Rectal smooth muscle tissue (tissue), 1 donor: Measurements from ENCODE around the gene AKT1.
A peak's percentile ranks its signal among the peaks of the same experiment; 100 is the strongest.

ENCODE experiments used
- H3K27ac ChIP-seq: one replicate; pipeline ENCODE4 v1.7.0; 2013; ENCODE audit warnings: low read depth, low read length, inconsistent platforms
- H3K27me3 ChIP-seq: one replicate; pipeline ENCODE4 v1.7.0; 2013; ENCODE audit warnings: low read length; ENCODE audit not compliant: control insufficient read depth, insufficient read depth
- H3K36me3 ChIP-seq: one replicate; pipeline ENCODE4 v1.7.0; 2013; ENCODE audit warnings: low read length; ENCODE audit not compliant: control insufficient read depth, insufficient read depth
- H3K4me1 ChIP-seq: one replicate; pipeline ENCODE4 v1.7.0; 2013; ENCODE audit warnings: low read length; ENCODE audit not compliant: control insufficient read depth, insufficient read depth
- H3K4me3 ChIP-seq: one replicate; pipeline ENCODE4 v1.7.0; 2013; ENCODE audit warnings: low read length
- H3K9ac ChIP-seq: one replicate; pipeline ENCODE4 v1.7.0; 2013; ENCODE audit warnings: low read length

Gene AKT1

DNA sequence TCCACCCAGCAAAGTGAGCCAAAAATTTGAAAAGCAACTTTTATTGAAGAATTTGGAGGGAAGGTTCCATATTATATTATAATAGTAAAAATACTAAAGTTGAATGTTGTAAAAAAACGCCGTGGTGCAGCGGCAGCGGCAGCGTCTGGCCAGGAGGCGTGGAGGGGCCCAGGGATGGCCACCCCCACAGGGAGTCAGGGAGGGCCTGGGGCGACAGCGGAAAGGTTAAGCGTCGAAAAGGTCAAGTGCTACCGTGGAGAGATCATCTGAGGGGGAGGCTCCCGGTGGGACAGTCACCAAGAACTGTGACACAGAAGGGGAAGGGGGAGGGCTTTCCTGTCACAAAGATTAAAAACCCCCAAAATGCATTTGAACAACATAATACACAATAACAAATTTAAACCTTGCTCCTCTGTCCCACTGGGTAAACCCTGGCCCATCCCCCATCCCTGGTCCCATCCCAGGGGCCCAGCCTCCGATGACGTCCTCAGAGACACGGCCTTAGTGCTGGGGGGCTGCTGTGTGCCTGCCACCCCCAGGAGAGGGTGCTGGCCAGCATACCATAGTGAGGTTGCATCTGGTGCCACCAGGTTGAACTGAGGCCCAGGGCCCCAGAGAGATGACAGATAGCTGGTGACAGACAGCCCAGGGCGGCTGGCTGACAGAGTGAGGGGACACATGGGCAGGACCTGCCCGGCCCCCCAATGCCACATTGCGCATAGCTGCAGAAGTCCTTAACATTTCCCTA, 26.1 kb downstream of the AKT1 start:
- H3K27me3 ChIP-seq, result no peaks in the 10 kb centered on the region
- no peak overlapping the region for H3K27ac ChIP-seq
- H3K36me3 ChIP-seq, result peaks cover 20% of the 10 kb centered on the region
- no peak overlapping the region for H3K9ac ChIP-seq
- no peak overlapping the region for H3K4me3 ChIP-seq
- no peaks in the 10 kb centered on the region for H3K4me1 ChIP-seq

GRCh38 chr14:104768437-104769323, 26.9 kb downstream of the AKT1 start:
- no peak overlapping the region for H3K27ac ChIP-seq
- H3K4me3 ChIP-seq, result no peak overlapping the region
- peaks cover 20% of the 10 kb centered on the region for H3K36me3 ChIP-seq
- H3K4me1 ChIP-seq, result no peaks in the 10 kb centered on the region
- no peaks in the 10 kb centered on the region for H3K27me3 ChIP-seq
- H3K9ac ChIP-seq, result no peak overlapping the region

- Histone ChIP-seq H3K4me1 (no peaks in the 10 kb centered on the region), H3K36me3 (peaks cover 12% of the 10 kb centered on the region), H3K27me3 (no peaks in the 10 kb centered on the region), H3K9ac (peak overlapping the region; percentile 6), H3K4me3 (no peak overlapping the region), H3K27ac (no peak overlapping the region)
These were observed 28.0 kb downstream of the AKT1 start for GRCh38 chr14:104767634-104767918.

DNA sequence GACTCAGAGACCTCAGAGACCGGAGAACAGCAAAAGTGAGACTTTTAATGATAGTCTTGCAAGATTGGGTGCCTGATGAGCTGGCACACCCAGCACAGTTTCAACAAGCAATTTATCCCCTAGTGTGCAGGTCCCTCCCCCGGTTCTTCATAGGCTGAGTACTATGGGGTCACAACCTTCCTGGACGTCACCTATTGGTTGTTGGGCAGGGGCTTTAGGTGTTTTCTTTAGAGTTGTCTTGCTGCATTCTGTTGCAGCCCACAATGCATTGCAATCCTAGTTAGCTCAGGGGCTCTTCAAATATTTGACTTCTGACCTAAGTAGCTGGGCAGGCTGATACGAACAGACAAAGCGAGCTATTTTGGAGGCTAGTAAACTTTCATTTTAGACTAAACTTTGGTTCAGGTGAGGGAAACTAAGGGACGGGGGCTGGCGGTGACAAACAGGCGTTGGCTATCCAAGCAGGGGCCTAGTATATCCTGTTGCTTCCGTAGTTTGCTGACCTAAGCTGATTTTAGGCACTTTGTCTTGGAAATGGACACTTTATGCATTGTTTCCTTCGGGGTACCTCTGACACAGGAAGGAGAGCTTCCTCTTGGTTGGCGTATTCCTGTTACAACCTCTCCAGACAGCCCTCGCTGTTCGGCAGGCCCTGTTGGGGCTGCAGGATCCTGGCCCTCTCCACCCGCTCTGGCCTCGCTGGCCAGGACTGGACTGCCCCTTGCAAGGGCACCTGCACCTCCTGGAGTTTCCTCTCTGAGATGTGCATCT, 28.5 kb downstream of the AKT1 start:
- Histone ChIP-seq H3K36me3 (peaks cover 11% of the 10 kb centered on the region), H3K27ac (no peak overlapping the region), H3K9ac (peak overlapping the region; percentile 6), H3K4me1 (no peaks in the 10 kb centered on the region), H3K4me3 (no peak overlapping the region), H3K27me3 (no peaks in the 10 kb centered on the region)

GRCh38 chr14:104766256-104766862, 29.2 kb downstream of the AKT1 start:
- H3K9ac ChIP-seq, result no peak overlapping the region
- H3K27ac ChIP-seq, result no peak overlapping the region
- H3K36me3 ChIP-seq, result peaks cover 5% of the 10 kb centered on the region
- no peaks in the 10 kb centered on the region for H3K27me3 ChIP-seq
- no peaks in the 10 kb centered on the region for H3K4me1 ChIP-seq
- no peak overlapping the region for H3K4me3 ChIP-seq

- H3K9ac ChIP-seq, result no peak overlapping the region
- H3K4me1 ChIP-seq, result no peaks in the 10 kb centered on the region
- H3K36me3 ChIP-seq, result peaks cover 2% of the 10 kb centered on the region
- H3K4me3 ChIP-seq, result no peak overlapping the region
- H3K27ac ChIP-seq, result no peak overlapping the region
- no peaks in the 10 kb centered on the region for H3K27me3 ChIP-seq
These were observed 30.0 kb downstream of the AKT1 start for GRCh38 chr14:104765517-104765916.

- no peak overlapping the region for H3K27ac ChIP-seq
- no peak overlapping the region for H3K4me3 ChIP-seq
- H3K36me3 ChIP-seq, result peaks cover 27% of the 10 kb centered on the region
- no peaks in the 10 kb centered on the region for H3K27me3 ChIP-seq
- H3K9ac ChIP-seq, result no peak overlapping the region
- peaks cover 4% of the 10 kb centered on the region for H3K4me1 ChIP-seq
These were observed 36.3 kb downstream of the AKT1 start for GRCh38 chr14:104758981-104759969.

- H3K9ac ChIP-seq, result no peak overlapping the region
- H3K4me1 ChIP-seq, result peaks cover 9% of the 10 kb centered on the region
- no peak overlapping the region for H3K27ac ChIP-seq
- H3K36me3 ChIP-seq, result peaks cover 27% of the 10 kb centered on the region
- no peaks in the 10 kb centered on the region for H3K27me3 ChIP-seq
- H3K4me3 ChIP-seq, result no peak overlapping the region
These were observed 37.7 kb downstream of the AKT1 start for GRCh38 chr14:104757681-104758392.

DNA sequence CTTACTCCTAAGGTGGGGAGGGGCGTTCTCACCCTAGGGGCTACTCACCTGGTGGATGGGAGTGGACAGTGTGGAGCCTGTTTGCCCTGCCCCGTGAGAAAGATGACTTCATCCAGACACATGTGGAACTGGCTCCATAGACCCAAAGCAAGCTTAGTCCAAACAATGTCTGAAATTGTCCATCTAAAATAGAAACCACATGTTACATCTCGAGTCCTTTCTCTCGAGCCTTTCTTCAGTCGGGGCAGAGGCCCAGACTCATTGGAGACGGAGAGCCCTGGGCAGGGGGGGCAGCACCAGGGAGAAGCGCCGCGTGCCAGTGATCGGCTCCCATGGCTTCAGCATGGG, 38.3 kb downstream of the AKT1 start:
- Histone ChIP-seq H3K27me3 (no peaks in the 10 kb centered on the region), H3K4me1 (peaks cover 10% of the 10 kb centered on the region), H3K36me3 (peaks cover 27% of the 10 kb centered on the region), H3K9ac (no peak overlapping the region), H3K27ac (no peak overlapping the region), H3K4me3 (no peak overlapping the region)

DNA sequence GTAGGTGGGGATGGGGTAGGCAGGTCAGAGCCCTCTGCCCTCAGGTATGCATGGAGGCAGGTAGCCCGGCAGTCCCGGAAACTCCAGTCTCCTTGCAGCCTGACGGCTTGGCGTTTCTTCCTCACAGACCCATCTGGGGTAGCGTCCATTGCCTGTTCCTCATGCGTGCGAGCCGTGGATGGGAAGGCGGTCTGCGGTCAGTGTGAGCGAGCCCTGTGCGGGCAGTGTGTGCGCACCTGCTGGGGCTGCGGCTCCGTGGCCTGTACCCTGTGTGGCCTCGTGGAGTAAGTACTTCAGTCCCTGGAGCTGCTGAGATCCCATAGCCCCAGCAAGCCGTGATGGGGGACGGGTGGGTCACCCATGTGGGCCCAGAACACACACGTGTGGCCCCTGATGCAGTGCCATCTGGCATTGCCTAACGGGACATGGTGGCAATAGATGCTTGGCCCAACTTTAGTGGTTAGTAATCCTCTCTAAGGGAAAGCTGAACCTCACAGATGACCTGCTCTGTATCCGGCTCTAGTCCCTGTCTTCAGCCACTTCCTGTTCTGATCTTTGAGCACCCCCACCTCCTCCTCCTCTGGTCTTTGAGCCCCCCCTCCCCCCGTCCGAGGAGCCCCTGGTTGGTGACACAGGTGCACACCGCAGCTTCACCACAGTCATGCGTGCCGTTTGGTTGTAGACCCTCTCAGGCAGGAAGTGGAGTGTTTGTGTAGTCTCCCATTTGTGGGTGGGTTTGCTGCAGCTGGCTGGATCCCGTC, 38.9 kb downstream of the AKT1 start:
- Histone ChIP-seq H3K4me1 (peaks cover 13% of the 10 kb centered on the region), H3K27me3 (no peaks in the 10 kb centered on the region), H3K36me3 (peaks cover 27% of the 10 kb centered on the region), H3K27ac (no peak overlapping the region), H3K4me3 (no peak overlapping the region), H3K9ac (no peak overlapping the region)
